Measurements from ENCODE around the gene BORA.

The BORA gene

DNA sequence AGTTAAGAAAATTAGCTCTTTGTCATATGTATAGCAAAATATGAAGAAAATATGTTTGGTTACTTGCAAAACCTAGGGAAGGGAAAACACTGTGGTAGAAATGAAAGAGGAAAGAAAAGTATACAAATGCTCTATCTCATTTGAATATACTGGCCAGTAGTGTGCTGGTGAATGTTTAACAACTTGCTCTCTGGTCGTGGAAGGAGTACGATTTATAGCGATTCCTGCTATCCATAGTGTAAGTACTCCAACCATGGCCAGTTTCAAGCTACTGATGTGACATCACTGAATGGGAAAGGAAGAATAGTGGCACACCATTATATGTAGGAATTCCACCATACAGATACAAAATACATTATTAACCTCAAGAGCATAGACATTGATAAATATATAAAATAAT is 9.3 kb downstream of the BORA start:
- no peak overlapping the region for H3K27ac ChIP-seq
- TF ChIP-seq ZFX (IDR thresholded peaks at IDR 0.05), result no peak
- no peak for TF ChIP-seq CTCF (conservative IDR thresholded peaks at IDR 0.05)

- no peak for TF ChIP-seq CTCF (conservative IDR thresholded peaks at IDR 0.05)
- TF ChIP-seq ZFX (IDR thresholded peaks at IDR 0.05), result no peak
- no peak overlapping the region for H3K27ac ChIP-seq
Measured at GRCh38 chr13:72740015-72740414, 12.3 kb downstream of the BORA start.

- no peak overlapping the region for H3K27ac ChIP-seq
- TF ChIP-seq CTCF (conservative IDR thresholded peaks at IDR 0.05) (no peak), ZFX (IDR thresholded peaks at IDR 0.05) (no peak)
Measured at GRCh38 chr13:72745260-72745659, 17.5 kb downstream of the BORA start.

DNA sequence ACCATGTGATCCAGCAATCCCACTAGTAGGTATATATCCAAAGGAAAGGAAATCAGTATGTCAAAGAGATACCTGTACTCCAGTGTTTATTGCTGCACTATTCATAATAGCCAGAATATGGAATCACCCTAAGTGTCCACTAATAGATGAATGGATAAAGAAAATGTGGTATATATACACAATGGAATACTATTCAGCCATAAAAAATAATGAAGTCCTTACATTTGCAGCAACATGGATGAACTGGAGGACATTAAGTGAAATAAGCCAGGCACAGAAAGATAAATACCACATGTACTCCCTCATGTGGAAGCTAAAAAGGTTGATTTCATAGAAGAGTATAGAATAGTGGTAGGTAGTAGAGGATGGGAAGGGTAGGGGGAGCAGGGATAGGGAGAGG is 23.5 kb downstream of the BORA start:
- H3K27ac ChIP-seq, result no peak overlapping the region
- TF ChIP-seq ZFX (IDR thresholded peaks at IDR 0.05) (no peak), CTCF (conservative IDR thresholded peaks at IDR 0.05) (no peak)

DNA sequence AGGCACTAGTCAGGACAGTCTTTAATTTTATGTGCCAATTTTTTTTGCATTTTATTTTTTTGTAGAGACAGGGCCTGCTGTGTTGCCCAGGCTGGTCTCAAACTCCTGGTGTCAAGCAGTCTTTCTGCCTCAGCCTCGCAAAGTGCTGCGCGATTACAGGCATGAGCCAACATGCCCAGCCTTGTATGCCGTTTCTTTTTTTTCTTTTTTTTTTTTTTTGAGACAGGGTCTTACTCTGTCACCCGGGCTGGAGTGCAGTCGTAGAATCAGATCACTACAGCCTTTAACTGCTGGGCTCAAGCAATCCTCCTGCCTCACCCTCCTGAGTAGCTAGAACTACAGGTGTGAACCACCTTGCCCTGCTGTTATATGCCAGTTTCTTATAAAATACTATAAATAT is 26.4 kb downstream of the BORA start:
- no peak for TF ChIP-seq CTCF (conservative IDR thresholded peaks at IDR 0.05)
- TF ChIP-seq ZFX (IDR thresholded peaks at IDR 0.05), result no peak

GRCh38 chr13:72757792-72758535 is 30.2 kb downstream of the BORA start:
- no peak overlapping the region for H3K27ac ChIP-seq
- TF ChIP-seq ZFX (IDR thresholded peaks at IDR 0.05) (no peak), CTCF (conservative IDR thresholded peaks at IDR 0.05) (no peak)

More for the DNA sequence above, 26.4 kb downstream of the BORA start:
- no peak overlapping the region for H3K27ac ChIP-seq

GRCh38 chr13:72760189-72760588 is 32.5 kb downstream of the BORA start:
- H3K27ac ChIP-seq, result no peak overlapping the region
- no peak for TF ChIP-seq CTCF (conservative IDR thresholded peaks at IDR 0.05)
- no peak for TF ChIP-seq ZFX (IDR thresholded peaks at IDR 0.05)

Data from C4-2B (cell line).